A673 (cell line): ENCODE results near the gene PIGN. TPM values are rescaled to one million over a fixed set of nuclear protein-coding genes. Genes with fewer than 3 reads are reported as not detected.

Experiments used
- BruUV-seq: library from RNA; stranded (reverse); fragments of 400-500 nt; replicated peaks from 2 replicates; lab custom pipeline; 2021; lab: Mats Ljungman, UMichigan
- CTCF ChIA-PET: fragments of 300-600 bp; sonication (Branson Sonifier 250); formaldehyde crosslinking; loops from one replicate; lab custom pipeline; 2022; ENCODE audit warnings: antibody characterized with exemption; lab: Charles Lee
- POLR2A ChIA-PET: fragments of 300-600 bp; sonication (Branson Sonifier 250); formaldehyde crosslinking; loops from one replicate; lab custom pipeline; 2022; ENCODE audit warnings: antibody characterized with exemption; ENCODE audit not compliant: low non-redundant PET; lab: Charles Lee
- DNase-seq: peaks from one replicate; pipeline ENCODE4 v3.0.0-alpha.2; 2015; ENCODE audit warnings: low spot score
- H3K27ac ChIP-seq: fragments of 200-600 bp; sonication (generic); 2 replicates; pipeline ENCODE4 v1.5.1; 2016; ENCODE audit warnings: mixed run types, low read depth, mild to moderate bottlenecking, mixed read lengths, antibody characterized with exemption, low read length; ENCODE audit not compliant: poor library complexity, severe bottlenecking
- H3K27me3 ChIP-seq: fragments of 200-600 bp; sonication (generic); replicated peaks from 2 replicates; pipeline ENCODE4 v1.6.1; 2017; ENCODE audit warnings: mixed run types, low read depth, mild to moderate bottlenecking, mixed read lengths, antibody characterized with exemption, low read length; ENCODE audit not compliant: insufficient read depth, poor library complexity
- H3K36me3 ChIP-seq: fragments of 200-600 bp; sonication (generic); 2 replicates; pipeline ENCODE4 v1.6.1; 2016; ENCODE audit warnings: mixed run types, mild to moderate bottlenecking, mixed read lengths, antibody characterized with exemption, low read length; ENCODE audit not compliant: insufficient read depth, poor library complexity, severe bottlenecking
- H3K4me1 ChIP-seq: fragments of 200-600 bp; sonication (generic); 2 replicates; pipeline ENCODE4 v1.6.1; 2017; ENCODE audit warnings: mixed run types, mild to moderate bottlenecking, mixed read lengths, antibody characterized with exemption, low read length; ENCODE audit not compliant: insufficient read depth, poor library complexity, severe bottlenecking
- H3K4me3 ChIP-seq: fragments of 200-600 bp; sonication (generic); 2 replicates; pipeline ENCODE4 v1.5.1; 2016; ENCODE audit warnings: low read depth, mixed run types, mild to moderate bottlenecking, mixed read lengths, low read length; ENCODE audit not compliant: poor library complexity, severe bottlenecking
- H3K9me3 ChIP-seq: fragments of 200-600 bp; sonication (generic); 2 replicates; pipeline ENCODE4 v1.6.1; 2016; ENCODE audit warnings: mixed run types, low read depth, mild to moderate bottlenecking, mixed read lengths, antibody characterized with exemption, low read length; ENCODE audit not compliant: poor library complexity, severe bottlenecking
- CTCF ChIP-seq: fragments of 300-800, 200-600 bp; sonication (generic); conservative IDR thresholded peaks from 2 replicates; pipeline ENCODE4 v1.5.1; 2017; ENCODE audit warnings: low read depth, mild to moderate bottlenecking, antibody characterized with exemption, low read length, moderate library complexity, mixed read lengths
- EZH2 ChIP-seq: fragments of 200-600 bp; sonication (generic); IDR thresholded peaks from 2 replicates; pipeline ENCODE4 v1.6.1; 2017; ENCODE audit warnings: borderline replicate concordance, low read depth, mild to moderate bottlenecking, mixed read lengths, antibody characterized with exemption, low read length; ENCODE audit not compliant: poor library complexity, severe bottlenecking
- intact Hi-C: fragments of 100-400 bp; cut with micrococcal nuclease; formaldehyde crosslinking; loops from one replicate; pipeline ENCODE4 v1.10.0; 2022; ENCODE audit not compliant: unreplicated experiment
- total RNA-seq: library from RNA; stranded (reverse); gene quantifications from 2 replicates; pipeline ENCODE4 v1.2.3, GENCODE V29; 2021

The PIGN gene
- total RNA-seq, 1 experiment from 2014 or later, result 23.8 TPM

- Histone ChIP-seq H3K27me3 (no peaks in the 10 kb centered on the region), H3K4me1 (no peaks in the 10 kb centered on the region), H3K36me3 (no peaks in the 10 kb centered on the region), H3K9me3 (no peaks in the 10 kb centered on the region), H3K4me3 (no peak overlapping the region), H3K27ac (no peak overlapping the region)
- no peak for DNase-seq
- intact Hi-C loops, result no loop called here
- BruUV-seq, result no TSS peak
- POLR2A ChIA-PET, result no interaction called here
- TF ChIP-seq CTCF, result no peak
- no peak for TF ChIP-seq EZH2
- CTCF ChIA-PET, result no interaction called here
Observed at GRCh38 chr18:62072370-62072769, 114.5 kb downstream of the PIGN start.

- no peaks in the 10 kb centered on the region for H3K4me1 ChIP-seq
- intact Hi-C loops, result no loop called here
- no peak overlapping the region for H3K27ac ChIP-seq
- H3K4me3 ChIP-seq, result no peak overlapping the region
- ChIA-PET POLR2A (no interaction called here), CTCF (no interaction called here)
- H3K27me3 ChIP-seq, result no peaks in the 10 kb centered on the region
- TF ChIP-seq CTCF, result no peak
- TF ChIP-seq EZH2, result no peak
- no TSS peak for BruUV-seq
- H3K36me3 ChIP-seq, result no peaks in the 10 kb centered on the region
- no peak for DNase-seq
- no peaks in the 10 kb centered on the region for H3K9me3 ChIP-seq
Observed at GRCh38 chr18:62071071-62071470, 115.8 kb downstream of the PIGN start.

- no peaks in the 10 kb centered on the region for H3K36me3 ChIP-seq
- TF ChIP-seq CTCF, result no peak
- no peak for TF ChIP-seq EZH2
- H3K9me3 ChIP-seq, result no peaks in the 10 kb centered on the region
- H3K4me1 ChIP-seq, result no peaks in the 10 kb centered on the region
- no peaks in the 10 kb centered on the region for H3K27me3 ChIP-seq
- no TSS peak for BruUV-seq
- CTCF ChIA-PET, result no interaction called here
- no peak overlapping the region for H3K4me3 ChIP-seq
- intact Hi-C loops, result no loop called here
- no peak for DNase-seq
- no peak overlapping the region for H3K27ac ChIP-seq
- POLR2A ChIA-PET, result no interaction called here
Observed at GRCh38 chr18:62070302-62070701, 116.6 kb downstream of the PIGN start.
